8988T (cell line): ENCODE measurements around the gene ANXA2.
"Not testable (repeated sequence)": the region's sequence is repeated elsewhere in the genome, so short reads cannot be mapped to it uniquely, and the experiment has no call there.

ENCODE experiments used
- DNase-seq: peaks from one replicate; pipeline ENCODE4 v3.0.0; 2011

ANXA2 gene

GRCh38 chr15:60338810-60339209 lies 59.0 kb downstream of the ANXA2 start:
- DNase-seq = no peak

GRCh38 chr15:60337076-60337475 lies 60.7 kb downstream of the ANXA2 start:
- no peak for DNase-seq

- DNase-seq = not testable (repeated sequence)
Measured at GRCh38 chr15:60335296-60335695, 62.5 kb downstream of the ANXA2 start.

- no peak for DNase-seq
Measured at GRCh38 chr15:60328852-60329443, 68.8 kb downstream of the ANXA2 start.

GRCh38 chr15:60326824-60327654 lies 70.7 kb downstream of the ANXA2 start:
- no peak for DNase-seq

GRCh38 chr15:60326343-60326742 lies 71.4 kb downstream of the ANXA2 start:
- no peak for DNase-seq

GRCh38 chr15:60325905-60326304 lies 71.9 kb downstream of the ANXA2 start:
- no peak for DNase-seq

- no peak for DNase-seq
Measured at GRCh38 chr15:60324706-60325438, 72.9 kb downstream of the ANXA2 start.

GRCh38 chr15:60323322-60323721 lies 74.5 kb downstream of the ANXA2 start:
- no peak for DNase-seq

- DNase-seq = no peak
Measured at GRCh38 chr15:60320365-60320764, 77.4 kb downstream of the ANXA2 start.

- no peak for DNase-seq
Measured at GRCh38 chr15:60318216-60318867, 79.4 kb downstream of the ANXA2 start.

GRCh38 chr15:60316961-60317360 lies 80.8 kb downstream of the ANXA2 start:
- DNase-seq = no peak

- DNase-seq = no peak
Measured at GRCh38 chr15:60315878-60316277, 81.9 kb downstream of the ANXA2 start.

GRCh38 chr15:60313906-60314305 lies 83.9 kb downstream of the ANXA2 start:
- DNase-seq = no peak

GRCh38 chr15:60307034-60307433 lies 90.8 kb downstream of the ANXA2 start:
- DNase-seq = no peak

- no peak for DNase-seq
Measured at GRCh38 chr15:60301024-60301423, 96.8 kb downstream of the ANXA2 start.

- no peak for DNase-seq
Measured at GRCh38 chr15:60299452-60300047, 98.2 kb downstream of the ANXA2 start.
